CD4-positive, alpha-beta T cell treated with Interleukin-6 at 100 ng/mL for 8 hours (primary cell): Measurements from ENCODE around the gene SORCS3.

Source experiments
- DNase-seq: peaks from one replicate; pipeline ENCODE4 v3.0.0-alpha.2; 2020; ENCODE audit warnings: mixed read lengths, low spot score

Gene SORCS3

GRCh38 chr10:105109164-105109563, 468.1 kb downstream of the SORCS3 start:
- no peak for DNase-seq

- DNase-seq, result no peak
These were observed 471.8 kb downstream of the SORCS3 start for GRCh38 chr10:105112862-105113261.

GRCh38 chr10:105113666-105114065, 472.6 kb downstream of the SORCS3 start:
- DNase-seq, result no peak

- no peak for DNase-seq
These were observed 480.7 kb downstream of the SORCS3 start for GRCh38 chr10:105121743-105122142.

GRCh38 chr10:105128111-105128510, 487.0 kb downstream of the SORCS3 start:
- no peak for DNase-seq

- no peak for DNase-seq
These were observed 497.3 kb downstream of the SORCS3 start for GRCh38 chr10:105138358-105138757.

- DNase-seq, result no peak
These were observed 498.3 kb downstream of the SORCS3 start for GRCh38 chr10:105139363-105139896.

- no peak for DNase-seq
These were observed 499.5 kb downstream of the SORCS3 start for GRCh38 chr10:105140600-105140999.

- no peak for DNase-seq
These were observed 504.6 kb downstream of the SORCS3 start for GRCh38 chr10:105145711-105146110.

GRCh38 chr10:105146436-105146835, 505.3 kb downstream of the SORCS3 start:
- DNase-seq, result no peak

- no peak for DNase-seq
These were observed 507.4 kb downstream of the SORCS3 start for GRCh38 chr10:105148456-105148855.

- no peak for DNase-seq
These were observed 507.8 kb downstream of the SORCS3 start for GRCh38 chr10:105148921-105149320.

GRCh38 chr10:105149371-105149891, 508.3 kb downstream of the SORCS3 start:
- DNase-seq, result no peak

GRCh38 chr10:105150259-105150880, 509.3 kb downstream of the SORCS3 start:
- DNase-seq, result no peak

GRCh38 chr10:105154736-105155135, 513.6 kb downstream of the SORCS3 start:
- DNase-seq, result no peak

GRCh38 chr10:105159268-105159667, 518.2 kb downstream of the SORCS3 start:
- DNase-seq, result no peak

GRCh38 chr10:105161149-105161548, 520.1 kb downstream of the SORCS3 start:
- no peak for DNase-seq

GRCh38 chr10:105161767-105162166, 520.7 kb downstream of the SORCS3 start:
- DNase-seq, result no peak

- DNase-seq, result no peak
These were observed 529.4 kb downstream of the SORCS3 start for GRCh38 chr10:105170521-105170920.

- DNase-seq, result no peak
These were observed 530.9 kb downstream of the SORCS3 start for GRCh38 chr10:105171945-105172344.

- no peak for DNase-seq
These were observed 540.5 kb downstream of the SORCS3 start for GRCh38 chr10:105181626-105182025.

GRCh38 chr10:105183536-105183935, 542.4 kb downstream of the SORCS3 start:
- DNase-seq, result no peak

- DNase-seq, result no peak
These were observed 544.1 kb downstream of the SORCS3 start for GRCh38 chr10:105185161-105185560.

GRCh38 chr10:105187243-105187642, 546.2 kb downstream of the SORCS3 start:
- no peak for DNase-seq
